GM19025 (cell line): ENCODE data around the gene ADAMTS15.

ENCODE experiments used
- ATAC-seq: cut with Tn5 transposase; IDR thresholded peaks from one replicate; pipeline ENCODE4 v1.9.1; 2021; ENCODE audit warnings: mild to moderate bottlenecking, low read depth, moderate library complexity; ENCODE audit not compliant: unreplicated experiment

The ADAMTS15 gene

GRCh38 chr11:130418210-130418609 lies 30.2 kb upstream of the ADAMTS15 start:
- no peak for ATAC-seq

- ATAC-seq: no peak
Measured at GRCh38 chr11:130418756-130419155, 29.7 kb upstream of the ADAMTS15 start.

DNA sequence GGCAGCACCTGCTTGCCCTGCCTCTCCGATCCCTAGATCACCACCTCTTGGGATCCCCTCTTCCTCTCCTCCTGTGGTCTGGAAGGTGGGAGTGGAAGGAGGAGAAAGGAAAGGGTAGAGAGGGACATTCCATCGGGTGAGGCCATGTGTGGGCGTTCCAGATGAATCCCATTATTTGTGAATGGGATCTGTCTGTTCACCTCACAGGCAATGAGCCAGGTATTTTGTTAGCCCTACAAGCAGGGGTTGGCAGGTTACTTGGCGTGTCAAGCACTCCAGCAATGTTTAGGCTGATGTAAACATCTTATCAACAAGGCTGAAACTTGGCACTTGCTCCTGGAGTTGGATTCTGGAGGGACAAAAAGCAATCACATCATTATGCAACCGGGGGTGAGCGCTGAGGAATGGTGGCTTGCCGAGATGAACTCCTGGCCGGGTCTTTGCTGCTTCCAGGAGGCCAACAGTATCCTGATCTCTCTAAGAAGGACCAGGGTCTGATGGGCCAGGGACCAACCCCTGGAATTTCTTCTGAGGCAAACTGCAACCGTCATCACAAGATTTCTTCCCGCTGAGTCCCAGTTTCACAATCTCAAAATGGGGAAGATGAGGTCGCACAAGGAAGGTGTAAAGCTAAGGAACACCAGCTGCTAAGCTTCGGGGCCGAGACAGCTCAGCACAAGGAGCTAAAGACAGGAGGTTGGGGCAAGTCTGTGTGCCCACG lies 27.8 kb upstream of the ADAMTS15 start:
- no peak for ATAC-seq

DNA sequence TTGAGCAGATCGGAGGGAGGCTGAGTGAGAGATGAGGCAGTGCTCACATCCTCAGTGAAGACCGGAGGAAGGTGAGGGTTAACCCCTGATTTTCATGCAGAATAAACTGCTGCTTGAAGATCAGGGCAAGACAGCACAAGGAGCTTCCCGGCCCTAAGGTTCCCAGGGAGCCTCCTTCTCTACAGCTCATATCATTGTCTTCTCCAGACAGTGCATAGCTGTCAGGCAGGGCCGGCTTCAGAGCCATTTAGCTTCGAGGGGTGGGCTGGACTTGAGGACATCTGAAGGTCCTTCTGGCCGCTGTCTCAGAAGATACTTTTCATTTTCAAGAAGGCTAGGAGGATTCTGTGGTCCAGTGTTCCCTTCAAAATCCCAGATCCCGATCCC lies 27.3 kb upstream of the ADAMTS15 start:
- no peak for ATAC-seq

DNA sequence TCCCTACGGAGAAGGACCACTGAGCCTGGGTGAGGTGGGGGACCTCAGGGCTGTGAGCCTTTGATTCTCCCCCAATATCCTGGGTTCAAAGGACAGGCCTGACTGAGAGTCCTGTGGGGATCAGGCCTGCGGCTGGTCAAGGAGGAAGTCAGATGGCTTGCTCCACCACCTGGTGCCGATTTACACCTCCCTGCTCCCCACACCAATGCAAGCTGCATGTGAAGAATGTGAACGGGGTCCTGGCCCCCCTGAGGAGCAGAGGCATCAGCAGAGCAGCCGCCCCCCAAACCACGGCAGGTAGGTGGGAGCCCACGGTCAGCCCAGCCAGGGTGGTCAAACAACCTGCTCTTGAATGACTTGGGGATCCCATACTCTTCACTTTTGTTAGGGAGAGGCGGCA lies 26.7 kb upstream of the ADAMTS15 start:
- no peak for ATAC-seq

- ATAC-seq: no peak
Measured at GRCh38 chr11:130422251-130422995, 26.0 kb upstream of the ADAMTS15 start.

DNA sequence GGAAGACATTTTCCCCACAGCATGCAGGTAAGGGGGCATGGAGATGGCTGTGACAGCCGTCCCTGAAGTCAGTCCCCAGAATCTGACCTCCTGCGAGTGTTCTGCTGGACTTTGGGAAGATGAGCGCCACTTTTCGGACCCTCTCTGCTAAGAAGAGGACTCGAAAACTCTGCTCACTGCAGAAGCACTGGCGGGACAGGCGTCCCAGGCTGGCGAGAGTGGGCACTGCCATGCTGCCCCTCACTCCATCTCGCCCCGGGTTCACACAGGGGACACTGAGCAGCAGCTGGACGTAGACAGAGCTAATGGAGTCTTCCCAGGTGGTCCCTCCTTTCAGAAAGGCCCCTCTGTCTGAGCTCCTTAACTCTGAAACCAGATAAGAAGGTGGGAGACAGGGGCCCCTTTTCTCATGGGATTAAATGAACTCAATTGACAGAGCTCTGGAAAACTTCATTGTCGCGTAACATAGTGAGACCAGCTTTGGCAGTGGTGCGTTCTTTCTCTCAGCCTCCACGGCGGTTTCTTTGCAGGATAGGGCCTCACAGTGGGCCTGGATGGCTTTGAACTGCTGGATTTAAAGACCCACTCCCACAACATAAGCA lies 24.8 kb upstream of the ADAMTS15 start:
- ATAC-seq: no peak

GRCh38 chr11:130424613-130425140 lies 23.8 kb upstream of the ADAMTS15 start:
- ATAC-seq: no peak

- no peak for ATAC-seq
Measured at GRCh38 chr11:130425156-130425555, 23.3 kb upstream of the ADAMTS15 start.

DNA sequence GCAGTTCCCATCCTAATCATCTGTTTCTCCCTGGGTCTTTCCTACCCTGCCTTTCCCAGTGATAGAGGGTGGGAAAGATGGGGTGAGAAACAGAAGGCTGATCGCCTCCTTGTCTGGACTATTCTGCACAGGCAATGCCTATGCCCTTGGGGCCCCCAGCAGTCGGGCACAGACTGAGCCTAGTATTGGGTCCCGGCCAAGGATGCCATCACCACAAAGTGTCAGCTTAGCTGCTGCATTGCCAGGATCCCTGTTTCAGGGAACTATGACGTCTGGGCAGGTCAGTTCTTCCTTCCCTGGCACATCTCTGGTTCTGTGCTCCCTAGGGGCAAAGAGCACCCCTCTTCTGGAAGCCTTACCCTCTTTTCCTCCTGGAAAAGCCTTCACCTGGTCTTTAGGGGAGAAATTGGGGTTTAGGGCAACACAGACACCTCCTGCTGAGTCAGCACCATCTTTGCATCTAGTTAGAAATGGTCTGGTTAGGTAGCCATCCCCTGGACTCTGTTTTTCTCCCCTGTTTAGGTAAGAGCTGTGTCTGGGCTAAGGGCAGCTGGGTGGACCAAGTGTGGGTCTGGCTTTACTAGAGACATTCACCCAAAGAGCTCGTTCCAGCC lies 22.1 kb upstream of the ADAMTS15 start:
- ATAC-seq: no peak

DNA sequence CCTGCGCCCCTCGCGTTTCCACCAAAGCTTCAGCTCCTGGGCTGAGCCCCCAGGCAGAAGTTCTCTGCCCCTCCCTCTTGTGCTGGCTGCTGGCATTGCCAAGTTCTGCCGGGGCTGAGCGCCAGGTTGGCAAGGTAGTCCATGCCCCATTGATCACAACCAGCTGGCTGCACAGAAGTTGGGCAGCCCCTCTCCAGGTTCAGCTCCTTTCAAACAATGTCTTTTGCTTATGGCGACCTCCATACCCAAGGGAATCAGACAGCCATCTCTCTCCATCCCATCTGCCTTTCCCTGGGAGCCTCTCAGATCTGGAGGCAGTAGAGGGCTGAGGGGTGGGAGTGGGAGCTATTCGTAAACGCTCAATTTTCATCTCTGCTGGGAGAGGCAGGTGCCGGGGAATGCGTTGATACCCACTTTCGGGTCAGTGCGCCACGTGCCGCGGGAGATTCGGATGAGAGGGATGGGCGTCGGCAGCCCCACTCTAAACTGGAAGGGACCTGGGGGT lies 21.6 kb upstream of the ADAMTS15 start:
- no peak for ATAC-seq

DNA sequence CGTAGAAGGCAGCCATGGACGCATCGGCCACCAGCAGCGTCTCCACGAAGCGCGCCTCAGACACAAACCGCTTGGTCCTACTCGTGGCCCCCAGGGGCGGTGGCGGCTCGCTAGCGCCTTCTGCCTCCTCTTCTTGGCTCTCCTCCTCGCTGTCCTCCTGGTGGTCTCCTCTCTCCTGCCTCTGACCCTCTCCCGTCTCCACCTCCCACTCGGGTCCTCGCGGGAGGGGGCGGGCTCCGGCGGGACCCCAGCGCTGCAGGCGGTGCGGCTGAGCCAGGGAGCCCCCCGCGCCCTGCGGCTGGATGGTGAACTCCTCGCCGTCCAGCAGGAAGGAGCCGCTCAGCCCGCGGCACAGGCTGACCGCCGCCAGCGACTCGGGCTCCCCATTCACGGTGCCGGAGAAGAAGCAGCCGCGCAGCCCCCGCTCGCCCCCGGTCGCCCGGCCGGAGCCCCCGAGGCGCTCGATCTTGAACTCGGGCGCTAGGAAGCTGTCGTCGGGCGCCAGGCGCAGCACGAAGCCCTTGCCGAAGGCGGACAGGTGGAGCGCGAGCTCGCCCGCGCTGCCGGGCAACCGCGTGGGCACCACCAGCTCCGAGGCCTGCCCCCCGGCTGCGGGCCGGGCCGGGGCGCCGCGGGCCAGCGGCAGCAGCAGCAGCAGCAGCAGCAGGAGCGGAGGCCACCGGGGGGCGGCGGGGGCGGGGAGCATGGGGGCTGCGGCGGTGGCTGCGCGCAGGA lies 20.7 kb upstream of the ADAMTS15 start:
- ATAC-seq: no peak

DNA sequence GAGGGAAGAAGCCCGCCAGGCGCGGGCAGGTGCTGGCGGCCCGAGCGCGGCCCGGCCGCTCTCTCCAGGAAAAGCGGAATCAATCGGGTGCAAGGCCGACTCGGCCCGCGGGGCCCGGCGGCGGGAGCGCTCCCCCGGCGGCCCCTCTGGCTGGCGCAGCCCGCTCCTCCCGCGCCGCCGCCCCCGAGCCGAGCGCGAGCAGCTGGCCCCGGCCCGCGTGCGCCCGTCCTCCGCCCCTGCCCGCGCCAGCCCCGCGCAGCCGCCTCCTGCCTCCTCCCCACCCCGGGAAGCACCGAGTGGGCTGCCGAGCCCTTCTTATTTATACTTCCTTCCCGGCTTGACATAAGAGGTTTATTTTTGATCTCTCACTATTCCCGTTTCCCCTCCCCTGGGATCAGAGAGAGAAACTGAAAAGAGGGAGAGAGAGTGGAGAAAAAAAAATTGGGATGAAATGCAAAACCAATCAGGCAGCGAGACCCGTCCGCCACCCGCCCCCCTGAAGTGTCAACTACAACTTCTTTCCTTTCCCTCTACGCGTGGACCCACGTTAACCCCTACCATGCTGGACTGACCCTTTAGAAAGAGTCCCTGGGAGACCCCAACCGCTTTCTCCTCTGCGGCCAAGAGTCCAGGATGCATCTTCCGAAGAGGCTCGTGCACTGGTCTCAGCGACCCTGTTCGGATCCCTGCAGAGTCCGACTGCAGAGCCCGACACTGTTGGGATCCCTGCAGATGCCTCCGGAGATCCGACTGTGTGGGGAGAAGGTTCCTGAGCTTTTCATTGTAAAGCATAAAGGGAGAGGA lies 19.9 kb upstream of the ADAMTS15 start, which contains the start of gene ADAMTS8:
Gene ADAMTS8, minus strand, starts transcription at position 294 of the 804 bp plus-strand sequence. CDS start 323 bp downstream, outside the sequence.
- no peak for ATAC-seq

DNA sequence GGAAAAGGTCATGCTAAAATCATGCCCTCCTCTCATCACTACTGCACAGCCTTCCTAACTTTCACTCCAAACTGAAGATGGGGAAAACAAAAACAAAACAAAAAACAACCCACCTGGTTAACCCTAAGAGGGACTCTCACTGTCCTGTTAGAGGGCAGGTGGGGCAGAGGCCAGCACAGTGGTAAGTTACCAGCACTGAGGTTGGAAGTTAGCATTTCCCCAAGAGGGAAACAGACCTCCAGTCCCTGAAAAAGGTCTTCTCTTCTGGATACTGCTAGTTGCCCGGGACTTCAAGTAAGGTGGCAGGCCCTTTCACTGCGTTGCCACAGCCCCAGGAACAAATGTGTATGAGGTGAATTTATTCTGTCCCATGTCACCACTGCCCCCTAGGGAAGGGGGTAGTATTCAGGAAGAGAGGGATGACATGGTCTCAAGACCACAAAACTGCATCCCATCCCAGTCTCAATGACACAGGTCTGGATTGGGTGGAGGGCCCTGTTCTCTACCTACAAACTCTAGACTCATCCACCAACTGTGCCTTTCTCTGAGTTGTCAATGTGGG lies 19.2 kb upstream of the ADAMTS15 start:
- no peak for ATAC-seq

DNA sequence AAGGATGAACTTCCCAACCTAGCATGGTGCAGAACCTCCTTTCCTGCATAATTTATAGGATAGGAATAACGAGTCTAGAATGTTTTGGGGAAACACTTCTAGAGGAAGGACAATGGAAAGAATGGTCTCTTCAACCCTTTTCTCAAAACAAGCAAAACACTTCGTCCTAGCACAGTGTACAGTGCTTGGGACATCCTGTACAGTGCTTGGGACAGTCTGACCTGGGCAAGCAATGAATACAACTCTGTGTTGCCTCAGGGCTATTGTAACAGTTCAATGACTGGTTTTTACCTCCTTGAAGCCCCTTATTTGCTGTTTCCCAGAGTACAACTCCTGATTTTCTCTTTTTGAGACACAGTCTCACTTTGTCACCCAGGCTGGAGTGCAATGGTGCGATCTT lies 18.5 kb upstream of the ADAMTS15 start:
- ATAC-seq: no peak

- ATAC-seq: peak; percentile 47
Measured at GRCh38 chr11:130431331-130431773, 17.1 kb upstream of the ADAMTS15 start.

- no peak for ATAC-seq
Measured at GRCh38 chr11:130431801-130432200, 16.6 kb upstream of the ADAMTS15 start.

DNA sequence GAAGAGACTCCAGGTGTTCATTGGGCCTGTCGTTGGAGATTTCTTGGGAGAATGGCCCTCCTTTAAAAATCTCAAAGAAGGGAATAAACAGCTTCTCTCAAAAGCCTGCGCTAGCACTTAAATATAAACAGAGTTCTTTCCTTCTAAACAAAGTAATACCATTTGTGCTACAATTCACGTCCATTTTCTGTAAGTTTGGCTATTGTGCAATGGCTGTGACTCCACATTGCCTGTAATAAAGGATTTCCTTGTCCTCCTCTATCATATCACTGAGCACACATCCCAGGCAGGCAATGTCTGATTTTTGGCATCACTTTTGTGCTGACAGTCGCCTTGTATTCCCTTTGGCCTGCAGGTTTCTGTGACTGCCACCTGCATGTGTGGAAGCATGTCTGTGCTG lies 15.1 kb upstream of the ADAMTS15 start:
- ATAC-seq: no peak
